HepG2 (cell line): Measurements from ENCODE around the gene PDZD2. TPM values are rescaled to one million over a fixed set of nuclear protein-coding genes. Genes with fewer than 3 reads are reported as not detected.

Experiments
- ATAC-seq: fragments of 200-7000 bp; cut with Tn5 transposase; 3 replicates; pipeline ENCODE4 v1.9.1; 2020; ENCODE audit warnings: mild to moderate bottlenecking, moderate library complexity
- BruUV-seq: library from RNA; stranded (reverse); fragments of 400-500 nt; replicated peaks from 2 replicates; lab custom pipeline; 2021; lab: Mats Ljungman, UMichigan
- CTCF ChIA-PET: fragments of 300-600 bp; formaldehyde crosslinking; extraction: SDS; loops from one replicate; lab custom pipeline; 2021; ENCODE audit warnings: low total read pairs, inconsistent platforms, low intra/inter-chr PET ratio; lab: Yijun Ruan, JAX
- POLR2A ChIA-PET: fragments of 350-600 bp; sonication (Branson Sonifier 250); formaldehyde crosslinking; loops from one replicate; lab custom pipeline; 2020; ENCODE audit warnings: antibody characterized with exemption, inconsistent platforms; lab: Yijun Ruan, JAX
- DNase-seq: peaks from one replicate; pipeline ENCODE4 v3.0.0-alpha.2; 2015; ENCODE audit warnings: low spot score
- FAIRE-seq: peaks from 3 replicates; lab custom pipeline; 2011; peaks lifted over from hg19 to GRCh38; lab: Jason Lieb, UNC
- H2AFZ ChIP-seq: one replicate; pipeline ENCODE4 v1.6.1; 2011; ENCODE audit warnings: low read length, inconsistent platforms
- H3K27ac ChIP-seq: fragments of 300-600 bp; 3 replicates; pipeline ENCODE4 v1.8.0; 2011; ENCODE audit warnings: mixed run types, mild to moderate bottlenecking, mixed read lengths, low read length, inconsistent platforms; ENCODE audit not compliant: insufficient read depth; ENCODE audit errors: extremely low read length
- H3K27me3 ChIP-seq, 2 experiments: fragments of 200-600 bp in 1 of 2; 2 replicates in 1 of 2; 3 replicates in 1 of 2; pipeline versions ENCODE4 v1.6.0 to v1.8.0; 2011; ENCODE audit warnings: low read length in 2 of 2, mild to moderate bottlenecking in 2 of 2, moderate library complexity in 2 of 2, inconsistent platforms in 1 of 2; ENCODE audit not compliant: insufficient read depth in 2 of 2, control insufficient read depth in 1 of 2
- H3K36me3 ChIP-seq, 2 experiments: fragments of 200-600 bp in 1 of 2; replicated peaks in 1 of 2; 2 replicates in 1 of 2; 3 replicates in 1 of 2; pipeline versions ENCODE4 v1.5.1 to v1.8.0; 2011; ENCODE audit warnings: low read length in 2 of 2, inconsistent platforms in 1 of 2; ENCODE audit not compliant: insufficient read depth in 2 of 2, control insufficient read depth in 1 of 2
- H3K4me1 ChIP-seq: 2 replicates; pipeline ENCODE4 v1.5.1; 2012; ENCODE audit warnings: low read length, inconsistent platforms; ENCODE audit not compliant: insufficient read depth
- H3K4me2 ChIP-seq: 2 replicates; pipeline ENCODE4 v1.6.0; 2011; ENCODE audit warnings: low read depth, low read length, inconsistent platforms
- H3K4me3 ChIP-seq, 3 experiments: fragments of 200-600 bp in 1 of 3; sonication (generic), shearing (Covaris generic) in 1 of 3; replicated peaks in 1 of 3; 2 replicates each; pipeline ENCODE4 v1.5.1; 2011 to 2016; ENCODE audit warnings: low read length in 3 of 3, inconsistent platforms in 2 of 3, low read depth in 2 of 3, mild to moderate bottlenecking in 2 of 3, control low read depth in 1 of 3, mixed read lengths in 1 of 3; ENCODE audit not compliant: insufficient read depth in 1 of 3
- H3K79me2 ChIP-seq: one replicate; pipeline ENCODE4 v1.6.1; 2011; ENCODE audit warnings: low read length, inconsistent platforms; ENCODE audit not compliant: insufficient read depth
- H3K9ac ChIP-seq: 2 replicates; pipeline ENCODE4 v1.6.0; 2011; ENCODE audit warnings: mild to moderate bottlenecking, low read depth, low read length, inconsistent platforms; ENCODE audit not compliant: insufficient read depth
- H3K9me3 ChIP-seq: 2 replicates; pipeline ENCODE4 v1.5.1; 2012; ENCODE audit warnings: mild to moderate bottlenecking, low read length
- H4K20me1 ChIP-seq: 2 replicates; pipeline ENCODE4 v1.6.0; 2011; ENCODE audit warnings: inconsistent platforms, mild to moderate bottlenecking, low read length, moderate library complexity; ENCODE audit not compliant: insufficient read depth
- IRX3 ChIP-seq: sonication (generic); formaldehyde crosslinking; IDR thresholded peaks from 2 replicates; pipeline ENCODE4 v1.8.1; 2023; ENCODE audit warnings: mild to moderate bottlenecking, low read depth, missing genetic modification reagents, borderline replicate concordance
- LRRFIP1 ChIP-seq: sonication (generic); formaldehyde crosslinking; conservative IDR thresholded peaks from 2 replicates; pipeline ENCODE4 v1.4.0; 2020; ENCODE audit warnings: missing genetic modification reagents
- MLLT10 ChIP-seq: sonication (generic); formaldehyde crosslinking; IDR thresholded peaks from 2 replicates; pipeline ENCODE4 v1.4.0; 2020; ENCODE audit warnings: missing genetic modification reagents
- RFXANK ChIP-seq: IDR thresholded peaks from 2 replicates; pipeline ENCODE4 v1.6.1; 2016
- ZNF329 ChIP-seq: sonication (generic); formaldehyde crosslinking; IDR thresholded peaks from 2 replicates; pipeline ENCODE4 v1.9.0; 2021; ENCODE audit warnings: low read depth, mild to moderate bottlenecking, missing genetic modification reagents
- ZNF557 ChIP-seq: sonication (generic); formaldehyde crosslinking; IDR thresholded peaks from 2 replicates; pipeline ENCODE4 v1.4.0; 2020; ENCODE audit warnings: missing genetic modification reagents
- ZSCAN30 ChIP-seq: sonication (generic); formaldehyde crosslinking; IDR thresholded peaks from 2 replicates; pipeline ENCODE4 v1.5.0; 2020; ENCODE audit warnings: mild to moderate bottlenecking, missing genetic modification reagents
- WGBS: methylation state at CpG from one replicate; pipeline ENCODE4 v1.1.6; 2017; ENCODE audit warnings: low lambda C conversion rate; 5-methylcytosine and 5-hydroxymethylcytosine counted together
- in situ Hi-C: cut with HindIII; loops from 2 replicates; pipeline ENCODE4 v1.10.0; 2017; ENCODE audit warnings: low pct_unique_long_range_greater_than_20kb; ENCODE audit not compliant: extremely low pct_ligation_motif_present
- intact Hi-C: fragments of 100-400 bp; cut with micrococcal nuclease; formaldehyde crosslinking; loops from one replicate; pipeline ENCODE4 v1.10.0; 2022; ENCODE audit not compliant: unreplicated experiment
- polyA plus RNA-seq, 8 experiments: library from polyadenylated mRNA; depleted of rRNA in 3 of 8; stranded (reverse) in 7 of 8; unstranded in 1 of 8; fragments of >200 nt; fragmentation: Illumina TruSeq in 4 of 8; extraction: Trizol in 4 of 8; gene quantifications; 2 replicates each; pipeline versions ENCODE4 v1.2.1 to v1.2.3, GENCODE V29; 2011 to 2016; ENCODE audit warnings: low read depth in 4 of 8, missing spikeins in 1 of 8, mixed read lengths in 1 of 8; ENCODE audit not compliant: insufficient read depth in 1 of 8
- total RNA-seq, 5 experiments: library from RNA; depleted of rRNA; stranded (reverse); fragments of >200 nt; fragmentation: Illumina TruSeq; extraction: Trizol; gene quantifications; 2 replicates each; pipeline ENCODE4 v1.2.3, GENCODE V29; 2016; ENCODE audit warnings: low read depth in 1 of 5
- TF ChIP-seq, protein P1 (sequence below): sonication (generic); formaldehyde crosslinking; IDR thresholded peaks from 2 replicates; pipeline ENCODE4 v1.4.0; 2020; ENCODE audit warnings: mild to moderate bottlenecking, missing genetic modification reagents
- TF ChIP-seq, protein P2 (sequence below): sonication (generic); formaldehyde crosslinking; IDR thresholded peaks from 2 replicates; pipeline ENCODE4; 2020; ENCODE audit warnings: missing genetic modification reagents, mild to moderate bottlenecking, borderline replicate concordance
- TF ChIP-seq, protein P3 (sequence below), 2 experiments: sonication (generic) in 1 of 2; formaldehyde crosslinking in 1 of 2; IDR thresholded peaks; 2 replicates each; pipeline versions ENCODE4 v1.4.0 to v1.6.1; 2016 to 2020; ENCODE audit warnings: borderline replicate concordance in 1 of 2, low read depth in 1 of 2, mild to moderate bottlenecking in 1 of 2, missing genetic modification reagents in 1 of 2

Gene PDZD2
- total and polyA plus RNA-seq, 2 of the 13 experiments (the other 11 are each of a cell fraction or from before 2014, with no cell fraction given), result 0.04 TPM; not detected in 1

DNA sequence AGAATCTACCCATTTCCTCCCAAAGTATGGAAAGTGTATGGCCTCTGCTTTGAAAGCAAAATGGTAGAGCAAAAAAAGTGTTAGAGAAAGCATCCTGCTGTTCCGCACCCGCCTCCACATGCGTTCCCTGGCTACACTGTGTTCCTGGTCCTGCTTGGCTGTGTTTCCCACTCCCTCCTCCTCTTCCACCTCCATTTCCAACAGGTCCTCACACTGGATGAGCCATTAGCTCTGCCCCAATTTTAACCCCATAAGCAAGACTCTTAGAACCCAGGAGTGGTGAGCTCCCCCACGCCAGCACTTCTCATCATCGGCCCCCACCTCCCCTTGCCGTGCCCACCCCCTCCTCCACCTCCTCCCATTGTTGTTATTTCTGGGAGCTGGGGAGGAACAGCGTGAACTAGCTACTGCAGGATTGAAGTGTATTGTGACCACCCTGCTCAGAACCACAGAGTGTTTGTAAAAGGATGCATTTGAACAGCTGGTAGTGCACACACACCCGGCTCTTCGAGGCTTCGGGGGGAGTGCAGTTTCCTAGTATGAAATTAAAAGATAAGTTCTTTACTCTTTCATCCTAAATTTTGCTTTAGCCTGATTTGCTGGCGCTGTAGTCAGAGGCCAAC, 120.0 kb downstream of the PDZD2 start:
- ATAC-seq, result no peak
- Histone ChIP-seq H3K4me2 (no peak overlapping the region), H2AFZ (no peak overlapping the region), H3K79me2 (no peaks in the 10 kb centered on the region), H4K20me1 (no peaks in the 10 kb centered on the region), H3K9me3 (no peaks in the 10 kb centered on the region), H3K36me3 (no peaks in the 10 kb centered on the region), H3K27ac (no peak overlapping the region), H3K27me3 (peaks cover 1 to 46% of the 10 kb centered on the region in 2 experiments; a peak in 3 of 5 replicates), H3K4me3 (no peak overlapping the region), H3K4me1 (no peaks in the 10 kb centered on the region)
- WGBS, result 18% methylated on average over 11 of the region's 11 CpGs
- CTCF ChIA-PET, result no interaction called here
- POLR2A ChIA-PET, result no interaction called here
- no peak for DNase-seq
- in situ Hi-C loops (no loop called here), intact Hi-C loops (no loop called here)
- BruUV-seq, result no TSS peak
- TF ChIP-seq, protein P1, sequence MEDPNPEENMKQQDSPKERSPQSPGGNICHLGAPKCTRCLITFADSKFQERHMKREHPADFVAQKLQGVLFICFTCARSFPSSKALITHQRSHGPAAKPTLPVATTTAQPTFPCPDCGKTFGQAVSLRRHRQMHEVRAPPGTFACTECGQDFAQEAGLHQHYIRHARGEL, result no peak
- TF ChIP-seq IRX3 (no peak), LRRFIP1 (no peak), ZNF557 (no peak), RFXANK (CRISPR knock-in tag) (no peak), ZSCAN30 (CRISPR knock-in tag) (no peak), MLLT10 (CRISPR knock-in tag) (no peak), ZNF329 (no peak)
- TF ChIP-seq, protein P2, sequence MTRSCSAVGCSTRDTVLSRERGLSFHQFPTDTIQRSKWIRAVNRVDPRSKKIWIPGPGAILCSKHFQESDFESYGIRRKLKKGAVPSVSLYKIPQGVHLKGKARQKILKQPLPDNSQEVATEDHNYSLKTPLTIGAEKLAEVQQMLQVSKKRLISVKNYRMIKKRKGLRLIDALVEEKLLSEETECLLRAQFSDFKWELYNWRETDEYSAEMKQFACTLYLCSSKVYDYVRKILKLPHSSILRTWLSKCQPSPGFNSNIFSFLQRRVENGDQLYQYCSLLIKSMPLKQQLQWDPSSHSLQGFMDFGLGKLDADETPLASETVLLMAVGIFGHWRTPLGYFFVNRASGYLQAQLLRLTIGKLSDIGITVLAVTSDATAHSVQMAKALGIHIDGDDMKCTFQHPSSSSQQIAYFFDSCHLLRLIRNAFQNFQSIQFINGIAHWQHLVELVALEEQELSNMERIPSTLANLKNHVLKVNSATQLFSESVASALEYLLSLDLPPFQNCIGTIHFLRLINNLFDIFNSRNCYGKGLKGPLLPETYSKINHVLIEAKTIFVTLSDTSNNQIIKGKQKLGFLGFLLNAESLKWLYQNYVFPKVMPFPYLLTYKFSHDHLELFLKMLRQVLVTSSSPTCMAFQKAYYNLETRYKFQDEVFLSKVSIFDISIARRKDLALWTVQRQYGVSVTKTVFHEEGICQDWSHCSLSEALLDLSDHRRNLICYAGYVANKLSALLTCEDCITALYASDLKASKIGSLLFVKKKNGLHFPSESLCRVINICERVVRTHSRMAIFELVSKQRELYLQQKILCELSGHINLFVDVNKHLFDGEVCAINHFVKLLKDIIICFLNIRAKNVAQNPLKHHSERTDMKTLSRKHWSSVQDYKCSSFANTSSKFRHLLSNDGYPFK, result no peak
- TF ChIP-seq, protein P3, sequence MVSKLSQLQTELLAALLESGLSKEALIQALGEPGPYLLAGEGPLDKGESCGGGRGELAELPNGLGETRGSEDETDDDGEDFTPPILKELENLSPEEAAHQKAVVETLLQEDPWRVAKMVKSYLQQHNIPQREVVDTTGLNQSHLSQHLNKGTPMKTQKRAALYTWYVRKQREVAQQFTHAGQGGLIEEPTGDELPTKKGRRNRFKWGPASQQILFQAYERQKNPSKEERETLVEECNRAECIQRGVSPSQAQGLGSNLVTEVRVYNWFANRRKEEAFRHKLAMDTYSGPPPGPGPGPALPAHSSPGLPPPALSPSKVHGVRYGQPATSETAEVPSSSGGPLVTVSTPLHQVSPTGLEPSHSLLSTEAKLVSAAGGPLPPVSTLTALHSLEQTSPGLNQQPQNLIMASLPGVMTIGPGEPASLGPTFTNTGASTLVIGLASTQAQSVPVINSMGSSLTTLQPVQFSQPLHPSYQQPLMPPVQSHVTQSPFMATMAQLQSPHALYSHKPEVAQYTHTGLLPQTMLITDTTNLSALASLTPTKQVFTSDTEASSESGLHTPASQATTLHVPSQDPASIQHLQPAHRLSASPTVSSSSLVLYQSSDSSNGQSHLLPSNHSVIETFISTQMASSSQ (IDR thresholded peaks at IDR 0.05; ENCODE audit: low read depth), result no peak
- TF ChIP-seq, protein P3 (CRISPR knock-in tag; IDR thresholded peaks at IDR 0.05; ENCODE audit: borderline replicate concordance), result no peak
- TF ChIP-seq, all 625 proteins: peak for 0
- no peak overlapping the region for H3K9ac ChIP-seq
- no peak for FAIRE-seq
